GM06990 (cell line): ENCODE data around the gene MOV10L1.
A peak's percentile ranks its signal among the peaks of the same experiment; 100 is the strongest.

Source experiments
- DNase-seq: peaks from one replicate; pipeline ENCODE4 v3.0.0-alpha.2; 2011; ENCODE audit not compliant: insufficient read length; ENCODE audit errors: extremely low read depth
- H3K27me3 ChIP-seq: replicated peaks from 2 replicates; pipeline ENCODE4 v1.6.0; 2011; ENCODE audit warnings: low read length; ENCODE audit not compliant: control insufficient read depth, insufficient read depth
- H3K36me3 ChIP-seq: 2 replicates; pipeline ENCODE4 v1.5.1; 2011; ENCODE audit warnings: low read length; ENCODE audit not compliant: control insufficient read depth, insufficient read depth
- H3K4me3 ChIP-seq: replicated peaks from 2 replicates; pipeline ENCODE4 v1.5.1; 2011; ENCODE audit warnings: low read depth, mild to moderate bottlenecking, control low read depth, low read length
- CTCF ChIP-seq: IDR thresholded peaks from 2 replicates; pipeline ENCODE4 v1.5.1; 2011; ENCODE audit warnings: low read length, control low read depth, mild to moderate bottlenecking, inconsistent platforms; ENCODE audit not compliant: insufficient read depth, poor library complexity, severe bottlenecking

The MOV10L1 gene

DNA sequence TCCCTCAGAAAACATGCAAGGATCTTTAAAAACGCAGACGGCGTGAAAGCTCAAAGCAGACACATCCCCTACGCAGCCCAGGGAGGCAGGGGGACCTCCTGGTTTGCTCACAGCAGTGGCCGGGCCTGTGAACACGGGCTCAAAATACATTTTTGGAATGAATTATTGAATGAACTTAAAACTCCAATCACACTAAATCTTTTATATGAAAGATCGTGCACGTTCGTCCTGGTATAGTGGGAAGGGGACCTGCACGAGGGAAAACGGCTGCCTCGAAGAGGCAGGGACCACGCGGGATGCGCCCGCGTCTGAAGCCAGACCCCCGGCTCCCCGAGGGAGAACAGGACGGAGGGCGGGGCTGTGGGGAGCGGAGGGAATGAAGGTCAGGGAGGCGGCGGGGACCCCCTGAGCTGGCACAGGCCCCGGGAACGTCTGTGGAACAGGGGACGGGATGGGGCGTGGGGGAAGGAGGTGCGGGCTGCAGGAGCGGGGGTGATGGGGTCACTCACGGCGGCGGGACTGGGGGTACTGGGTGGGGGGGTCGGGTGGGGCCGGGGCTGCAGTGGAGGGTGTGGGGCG is 79.5 kb downstream of the MOV10L1 start:
- no peaks in the 10 kb centered on the region for H3K36me3 ChIP-seq
- no peak for TF ChIP-seq CTCF
- no peaks in the 10 kb centered on the region for H3K27me3 ChIP-seq
- no peak for DNase-seq
- no peak overlapping the region for H3K4me3 ChIP-seq

- peak; percentile 41 for DNase-seq
- Histone ChIP-seq H3K4me3 (peak overlapping the region; percentile 45), H3K27me3 (no peaks in the 10 kb centered on the region), H3K36me3 (no peaks in the 10 kb centered on the region)
- no peak for TF ChIP-seq CTCF
Measured at GRCh38 chr22:50169774-50170341, 80.1 kb downstream of the MOV10L1 start.

DNA sequence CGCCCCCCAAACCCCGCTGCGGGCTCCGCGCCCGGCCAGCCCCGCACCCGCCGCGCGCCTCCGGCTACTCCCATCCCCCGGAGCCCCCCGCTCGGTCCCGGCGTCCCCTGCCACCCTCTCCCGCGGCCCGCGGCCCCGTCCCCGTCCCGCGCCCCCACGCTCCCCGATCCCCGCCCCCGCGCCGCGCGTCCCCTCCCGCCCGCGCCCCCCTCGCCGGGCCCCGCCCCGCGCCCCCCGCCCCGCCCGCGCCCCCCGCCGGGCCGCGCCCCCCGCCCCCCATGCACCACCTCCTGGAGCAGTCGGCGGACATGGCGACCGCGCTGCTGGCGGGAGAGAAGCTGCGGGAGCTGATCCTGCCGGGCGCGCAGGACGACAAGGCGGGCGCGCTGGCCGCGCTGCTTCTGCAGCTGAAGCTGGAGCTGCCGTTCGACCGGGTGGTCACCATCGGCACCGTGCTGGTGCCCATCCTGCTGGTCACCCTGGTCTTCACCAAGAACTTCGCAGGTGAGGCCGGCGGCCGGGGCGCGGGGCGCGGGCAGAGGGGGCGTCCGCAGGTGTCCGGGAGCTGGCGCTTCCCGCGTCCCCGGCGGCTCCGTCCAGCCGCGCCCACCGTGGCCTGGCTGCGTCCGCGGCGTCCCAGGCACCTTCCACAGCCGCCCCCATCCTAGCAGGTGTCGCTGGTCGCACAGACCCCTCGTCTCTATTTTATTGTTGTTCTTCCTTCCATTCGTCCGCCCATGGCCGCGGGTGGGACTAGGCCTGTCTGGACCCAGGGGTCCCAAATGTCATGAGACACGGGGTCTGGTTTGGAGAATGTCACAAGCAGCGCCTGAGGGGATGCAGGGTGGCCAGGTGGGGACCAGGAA is 80.9 kb downstream of the MOV10L1 start, which contains the start of gene PANX2:
Gene PANX2 (plus strand): TSS at position 279 of the 866 bp plus-strand sequence. CDS start 0 bp downstream, at position 279.
- no peak for DNase-seq
- peak within 1 kb of the TSS; percentile 45 for H3K4me3 ChIP-seq

GRCh38 chr22:50171319-50171964 is 81.6 kb downstream of the MOV10L1 start:
- no peak for TF ChIP-seq CTCF
- Histone ChIP-seq H3K27me3 (no peaks in the 10 kb centered on the region), H3K36me3 (no peaks in the 10 kb centered on the region), H3K4me3 (no peak overlapping the region)
- DNase-seq: peak; percentile 4

More for the DNA sequence above, 80.9 kb downstream of the MOV10L1 start, which contains the start of gene PANX2:
- H3K27me3 ChIP-seq: no peaks in the 10 kb centered on the region
- TF ChIP-seq CTCF: no peak
- no peaks in the 10 kb centered on the region for H3K36me3 ChIP-seq

DNA sequence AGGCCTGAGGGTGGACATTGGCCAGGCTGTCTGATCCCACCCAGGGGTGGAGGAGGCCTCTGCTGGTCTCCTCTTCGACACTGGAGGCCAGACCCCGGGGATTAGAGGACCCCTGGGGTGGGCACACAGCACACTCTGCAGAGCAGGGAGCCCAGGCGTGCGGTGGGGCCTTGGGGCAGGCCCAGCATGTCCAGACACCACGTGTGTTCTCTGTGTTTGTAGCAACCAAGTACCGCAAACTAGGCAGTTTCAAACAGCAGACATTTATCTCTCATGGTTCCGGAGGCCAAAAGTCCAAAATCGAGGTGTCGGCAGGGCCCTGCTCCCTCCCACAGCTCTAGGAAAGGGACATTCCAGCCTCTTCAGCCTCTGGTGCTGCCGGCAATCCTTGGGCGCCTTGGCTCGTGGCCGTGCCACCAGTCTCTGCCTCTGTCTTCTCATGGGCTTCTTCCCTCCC is 82.2 kb downstream of the MOV10L1 start:
- Histone ChIP-seq H3K27me3 (no peaks in the 10 kb centered on the region), H3K36me3 (no peaks in the 10 kb centered on the region)
- no peak for TF ChIP-seq CTCF

More for the DNA sequence above, 82.2 kb downstream of the MOV10L1 start:
- DNase-seq: peak; percentile 8
- H3K4me3 ChIP-seq: no peak overlapping the region
